Peyer's patch (tissue), 4 donors: Measurements from ENCODE around the gene ALDH3A1. TPM values are rescaled to one million over a fixed set of nuclear protein-coding genes. Genes with fewer than 3 reads are reported as not detected.

ENCODE experiments used
- DNase-seq, 3 donors: peaks; one replicate each; pipeline ENCODE4 v3.0.0-alpha.2; 2017 to 2019
- H3K27ac ChIP-seq, 4 donors: fragments of 200-600 bp; sonication (generic); one replicate each; pipeline ENCODE4 v1.5.1; 2016 to 2019
- H3K27me3 ChIP-seq, 2 donors: fragments of 200-600 bp; sonication (generic); one replicate each; pipeline ENCODE4 v1.5.1; 2019
- H3K36me3 ChIP-seq, 3 donors: fragments of 200-600 bp; sonication (generic); one replicate each; pipeline ENCODE4 v1.5.1; 2016 to 2019
- H3K4me1 ChIP-seq, 4 donors: fragments of 200-600 bp; sonication (generic); one replicate each; pipeline ENCODE4 v1.5.1; 2016 to 2019
- H3K4me3 ChIP-seq, 4 donors: fragments of 200-600 bp; sonication (generic); 1 replicate in 3 of 4; 2 replicates in 1 of 4; pipeline ENCODE4 v1.5.1; 2016 to 2019; ENCODE audit warnings: mild to moderate bottlenecking in 1 of 4
- H3K9me3 ChIP-seq, 4 donors: fragments of 200-600 bp; sonication (generic); one replicate each; pipeline ENCODE4 v1.5.1; 2016 to 2019; ENCODE audit warnings: mild to moderate bottlenecking in 1 of 4
- CTCF ChIP-seq, 6 experiments: fragments of 450-650 bp in 4 of 6; fragments of 200-600 bp in 2 of 6; sonication (generic) in 1 of 6; IDR thresholded peaks; one replicate each; pipeline ENCODE4 v1.5.1; 2017 to 2019; ENCODE audit warnings: antibody characterized with exemption in 6 of 6, mild to moderate bottlenecking in 3 of 6, moderate library complexity in 1 of 6
- POLR2A ChIP-seq, 2 donors: fragments of 450-650 bp; IDR thresholded peaks; one replicate each; pipeline ENCODE4 v1.5.1; 2017; ENCODE audit warnings: antibody characterized with exemption in 2 of 2, mild to moderate bottlenecking in 2 of 2, moderate library complexity in 2 of 2
- total RNA-seq, 4 donors: library from RNA; depleted of rRNA; stranded (reverse); fragments of >200 nt; gene quantifications; one replicate each; pipeline ENCODE4 v1.1.0, GENCODE V29; 2016

ALDH3A1 gene
- total RNA-seq, 4 donors from 2014 or later, result 1.7 to 23.1 (median 3.2) TPM

- H3K4me1 ChIP-seq, result no peaks in the 10 kb centered on the region
- H3K27ac ChIP-seq, result no peak overlapping the region
- TF ChIP-seq CTCF (IDR thresholded peaks at IDR 0.05), result no peak
These were observed 40.3 kb downstream of the ALDH3A1 start for GRCh38 chr17:19707728-19708221.

DNA sequence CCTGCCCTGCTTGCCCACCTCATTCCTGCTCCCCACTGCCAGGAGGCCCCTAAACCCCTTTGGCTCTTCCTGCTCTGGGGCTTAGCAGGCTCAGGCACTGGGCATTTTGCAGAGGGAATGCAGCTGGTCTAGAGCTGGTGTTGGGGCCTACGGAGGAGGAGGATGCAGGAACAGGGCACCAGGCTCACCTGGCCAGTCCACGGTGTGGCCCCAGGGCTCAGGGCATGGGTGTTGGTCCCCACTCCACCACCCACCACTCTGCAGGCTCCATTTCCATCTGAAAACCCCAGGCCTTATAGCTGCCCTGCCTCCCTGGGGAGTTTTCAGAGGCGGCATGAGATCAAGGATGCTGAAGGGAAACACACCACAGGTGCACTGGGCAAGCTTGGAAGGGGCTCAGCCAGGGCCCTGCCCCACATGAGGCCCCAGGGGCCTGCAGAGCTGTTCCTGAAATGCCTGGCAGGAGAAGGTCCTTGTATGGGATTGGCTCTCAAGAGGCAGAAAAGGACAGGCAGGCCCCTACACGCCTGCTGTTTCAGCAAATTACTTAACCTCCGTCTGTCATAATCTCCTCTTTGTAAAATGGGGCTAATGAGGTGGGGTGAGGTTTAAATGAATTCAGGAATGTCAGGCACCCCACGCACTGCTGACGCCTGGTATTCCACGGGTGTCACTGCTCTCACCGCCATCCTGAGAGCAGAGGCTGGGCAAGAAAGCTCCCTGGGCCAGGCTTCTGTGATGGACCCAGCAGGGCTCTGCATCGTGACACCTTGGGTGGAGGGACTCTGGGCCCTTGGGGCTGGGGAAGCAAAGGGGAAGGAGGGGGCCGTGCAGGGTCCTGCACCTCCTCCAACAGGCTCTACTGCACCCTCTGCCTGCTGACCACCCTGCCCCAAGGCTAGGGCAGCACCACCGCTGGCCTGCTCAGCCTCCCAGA is 41.0 kb downstream of the ALDH3A1 start:
- Histone ChIP-seq H3K4me1 (no peaks in the 10 kb centered on the region), H3K36me3 (no peaks in the 10 kb centered on the region), H3K27me3 (no peaks in the 10 kb centered on the region), H3K27ac (no peak overlapping the region), H3K4me3 (no peak overlapping the region), H3K9me3 (no peaks in the 10 kb centered on the region)
- TF ChIP-seq POLR2A (IDR thresholded peaks at IDR 0.05), result no peak
- no peak for TF ChIP-seq CTCF (IDR thresholded peaks at IDR 0.05)
- DNase-seq, result no peak

More at GRCh38 chr17:19707728-19708221, 40.3 kb downstream of the ALDH3A1 start:
- no peaks in the 10 kb centered on the region for H3K36me3 ChIP-seq
- H3K4me3 ChIP-seq, result no peak overlapping the region
- no peaks in the 10 kb centered on the region for H3K9me3 ChIP-seq
- no peak for DNase-seq
- H3K27me3 ChIP-seq, result no peaks in the 10 kb centered on the region

DNA sequence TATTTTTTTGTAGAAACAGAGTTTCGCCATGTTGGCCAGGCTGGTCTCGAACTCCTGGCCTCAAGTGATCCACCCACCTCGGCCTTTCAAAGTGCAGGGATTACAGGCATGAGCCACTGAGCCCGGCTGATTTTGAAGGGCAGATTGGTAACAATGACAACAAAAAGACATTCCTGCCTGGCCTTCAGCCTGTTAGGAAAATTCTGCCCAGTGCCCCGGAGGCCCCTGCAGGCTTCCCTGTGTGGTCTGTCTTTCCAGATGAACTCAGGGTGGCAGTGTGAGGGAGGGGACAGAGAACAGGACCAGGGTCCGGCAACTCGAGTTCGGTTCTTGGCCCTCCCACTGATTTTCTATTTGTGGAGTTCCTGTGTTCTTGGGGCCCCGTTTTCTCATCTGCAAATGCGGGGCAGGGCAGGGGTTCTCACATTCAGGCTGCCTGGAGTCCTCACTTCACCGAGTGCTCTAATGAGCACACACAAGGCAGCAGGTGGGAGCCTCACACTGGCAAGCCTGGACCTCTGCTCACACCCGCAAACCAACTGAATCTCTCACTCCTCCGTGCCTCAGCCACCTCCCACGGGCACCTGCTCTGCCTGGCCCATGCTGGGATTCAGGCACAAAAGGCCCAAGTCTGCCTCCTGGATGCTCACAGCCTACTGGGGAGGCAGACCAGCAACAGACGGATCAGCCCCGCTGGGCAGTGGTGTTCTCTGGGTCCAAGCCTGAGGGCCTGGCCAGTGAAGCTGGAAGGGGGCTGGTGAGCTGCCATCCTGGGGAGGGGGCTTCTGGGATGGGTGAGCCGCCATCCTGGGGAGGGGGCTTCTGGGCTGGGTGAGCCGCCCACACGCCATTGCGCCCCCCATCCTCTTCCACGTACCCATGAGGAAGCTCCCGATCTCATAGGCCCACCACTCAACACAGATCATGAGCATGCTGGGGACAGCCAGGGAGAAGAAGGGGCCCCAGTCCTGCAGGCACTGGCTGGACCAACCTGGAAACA is 42.0 kb downstream of the ALDH3A1 start:
- no peak overlapping the region for H3K27ac ChIP-seq
- no peaks in the 10 kb centered on the region for H3K4me1 ChIP-seq
- H3K4me3 ChIP-seq, result no peak overlapping the region
- no peaks in the 10 kb centered on the region for H3K36me3 ChIP-seq
- no peak for DNase-seq
- no peaks in the 10 kb centered on the region for H3K9me3 ChIP-seq
- H3K27me3 ChIP-seq, result no peaks in the 10 kb centered on the region
- TF ChIP-seq CTCF (IDR thresholded peaks at IDR 0.05), result no peak
- TF ChIP-seq POLR2A (IDR thresholded peaks at IDR 0.05), result no peak

DNA sequence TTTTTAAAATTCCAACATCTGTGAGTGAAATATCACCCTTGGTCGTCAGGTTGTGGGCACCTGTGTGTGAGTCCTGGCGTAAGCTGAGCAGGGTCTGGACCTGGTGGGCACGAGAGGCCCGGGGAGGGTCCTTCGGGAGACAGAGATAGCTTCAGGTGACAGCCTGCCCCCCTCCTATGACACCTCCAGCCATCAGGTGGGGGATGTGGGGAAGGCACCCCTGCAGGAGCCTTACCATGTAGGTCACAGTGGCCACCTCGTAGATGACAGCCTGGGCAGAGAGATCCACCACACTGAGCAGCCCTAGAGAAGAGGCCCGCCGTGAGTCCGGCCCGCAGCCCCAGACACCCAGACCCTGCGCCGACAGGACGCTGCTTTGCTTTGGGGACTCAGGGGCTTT is 42.9 kb downstream of the ALDH3A1 start:
- Histone ChIP-seq H3K9me3 (no peaks in the 10 kb centered on the region), H3K36me3 (no peaks in the 10 kb centered on the region), H3K27me3 (no peaks in the 10 kb centered on the region), H3K4me1 (no peaks in the 10 kb centered on the region), H3K4me3 (no peak overlapping the region), H3K27ac (no peak overlapping the region)
- TF ChIP-seq CTCF (IDR thresholded peaks at IDR 0.05) (no peak), POLR2A (IDR thresholded peaks at IDR 0.05) (no peak)
- DNase-seq, result no peak

GRCh38 chr17:19703828-19704613 is 44.1 kb downstream of the ALDH3A1 start:
- no peak for TF ChIP-seq POLR2A (IDR thresholded peaks at IDR 0.05)
- no peak for TF ChIP-seq CTCF (IDR thresholded peaks at IDR 0.05)
- no peak overlapping the region for H3K4me3 ChIP-seq
- H3K4me1 ChIP-seq, result no peaks in the 10 kb centered on the region
- no peak overlapping the region for H3K27ac ChIP-seq
- DNase-seq, result no peak
- H3K36me3 ChIP-seq, result no peaks in the 10 kb centered on the region
- no peaks in the 10 kb centered on the region for H3K27me3 ChIP-seq
- H3K9me3 ChIP-seq, result no peaks in the 10 kb centered on the region
